Adipose tissue (tissue), 3 donors: ENCODE measurements around the gene RAB31. TPM values are rescaled to one million over a fixed set of nuclear protein-coding genes. Genes with fewer than 3 reads are reported as not detected.
A peak's percentile ranks its signal among the peaks of the same experiment; 100 is the strongest.
"Not testable (repeated sequence)": the region's sequence is repeated elsewhere in the genome, so short reads cannot be mapped to it uniquely, and the experiment has no call there.

ENCODE experiments used
- H3K27ac ChIP-seq: one replicate; pipeline ENCODE4 v1.5.1; 2013; ENCODE audit warnings: low read depth, low read length
- WGBS, 3 donors: extraction: QIAGEN DNeasy Blood & Tissue Kit; methylation state at CpG; one replicate each; pipeline ENCODE4 v1.1.7; 2013; 5-methylcytosine and 5-hydroxymethylcytosine counted together
- polyA plus RNA-seq, 3 donors: library from polyadenylated mRNA; stranded (reverse); fragments of 200-250 nt; gene quantifications; one replicate each; pipeline ENCODE4 v1.2.3, GENCODE V29; 2013
- donor health status: healthy with polysubstance abuse.
- donor health status: Bipolar disorder and iron deficiency.
- donor health status: healthy.

The RAB31 gene
- polyA plus RNA-seq, 3 donors = 3.6 to 48.1 (median 20.4) TPM

- WGBS, 3 donors = 38 to 88% (median 63%) methylated on average over 2 of the region's 2 CpGs
- not testable (repeated sequence) for H3K27ac ChIP-seq
Measured at GRCh38 chr18:9768071-9768691, 60.1 kb downstream of the RAB31 start.

GRCh38 chr18:9770111-9770510 lies 62.0 kb downstream of the RAB31 start:
- H3K27ac ChIP-seq = not testable (repeated sequence)
- WGBS, 3 donors = 47 to 67% (median 64%) methylated on average over 3 of the region's 3 CpGs

- 16 to 18% (median 17%) methylated on average over 18 of the region's 18 CpGs for WGBS, 3 donors
- H3K27ac ChIP-seq = peak overlapping the region; percentile 17
Measured at GRCh38 chr18:9771261-9771976, 63.3 kb downstream of the RAB31 start.

GRCh38 chr18:9771977-9772660 lies 64.0 kb downstream of the RAB31 start:
- WGBS, 3 donors = 75 to 78% (median 75%) methylated on average over 14 of the region's 14 CpGs
- no peak overlapping the region for H3K27ac ChIP-seq

GRCh38 chr18:9772847-9773677 lies 65.0 kb downstream of the RAB31 start:
- no peak overlapping the region for H3K27ac ChIP-seq
- 80 to 88% (median 84%) methylated on average over 13 of the region's 13 CpGs for WGBS, 3 donors

GRCh38 chr18:9774150-9774549 lies 66.0 kb downstream of the RAB31 start:
- 88 to 94% (median 91%) methylated on average over 5 of the region's 5 CpGs for WGBS, 3 donors
- no peak overlapping the region for H3K27ac ChIP-seq

GRCh38 chr18:9775178-9775577 lies 67.1 kb downstream of the RAB31 start:
- peak overlapping the region; percentile 90 for H3K27ac ChIP-seq
- 53 to 79% (median 63%) methylated on average over 10 of the region's 10 CpGs for WGBS, 3 donors

- WGBS, 3 donors = 58 to 73% (median 69%) methylated on average over 4 of the region's 4 CpGs
- no peak overlapping the region for H3K27ac ChIP-seq
Measured at GRCh38 chr18:9779630-9780029, 71.5 kb downstream of the RAB31 start.

- no peak overlapping the region for H3K27ac ChIP-seq
- WGBS, 3 donors = 78 to 87% (median 80%) methylated on average over 11 of the region's 11 CpGs
Measured at GRCh38 chr18:9782073-9782857, 74.2 kb downstream of the RAB31 start.

GRCh38 chr18:9786631-9787030 lies 78.5 kb downstream of the RAB31 start:
- H3K27ac ChIP-seq = no peak overlapping the region
- 64 to 84% (median 75%) methylated on average over 3 of the region's 3 CpGs for WGBS, 3 donors

GRCh38 chr18:9787036-9787435 lies 78.9 kb downstream of the RAB31 start:
- WGBS, 3 donors = 97 to 100% (median 97%) methylated on average over 1 of the region's 1 CpG
- H3K27ac ChIP-seq = no peak overlapping the region

GRCh38 chr18:9787712-9788111 lies 79.6 kb downstream of the RAB31 start:
- H3K27ac ChIP-seq = no peak overlapping the region
- WGBS, 3 donors = 85 to 94% (median 92%) methylated on average over 6 of the region's 6 CpGs

GRCh38 chr18:9788140-9788539 lies 80.0 kb downstream of the RAB31 start:
- H3K27ac ChIP-seq = no peak overlapping the region
- WGBS, 3 donors = 89 to 93% (median 92%) methylated on average over 1 of the region's 1 CpG

- no peak overlapping the region for H3K27ac ChIP-seq
- WGBS, 3 donors = 92 to 96% (median 93%) methylated on average over 2 of the region's 2 CpGs
Measured at GRCh38 chr18:9788860-9789259, 80.8 kb downstream of the RAB31 start.

GRCh38 chr18:9790261-9790660 lies 82.2 kb downstream of the RAB31 start:
- WGBS, 3 donors = 71 to 79% (median 71%) methylated on average over 2 of the region's 2 CpGs
- H3K27ac ChIP-seq = no peak overlapping the region

- no peak overlapping the region for H3K27ac ChIP-seq
- whole genome bisulfite sequencing, 3 donors = 83 to 88% (median 87%) methylated on average over 2 of the region's 2 CpGs
Measured at GRCh38 chr18:9791991-9792390, 83.9 kb downstream of the RAB31 start.

- no peak overlapping the region for H3K27ac ChIP-seq
Measured at GRCh38 chr18:9792565-9793245, 84.6 kb downstream of the RAB31 start.

More at GRCh38 chr18:9792565-9793245, 84.6 kb downstream of the RAB31 start:
- 76 to 98% (median 77%) methylated on average over 3 of the region's 3 CpGs for WGBS, 3 donors
